GM12878 (cell line): Measurements from ENCODE around the gene PRKCE. TPM values are rescaled to one million over a fixed set of nuclear protein-coding genes. Genes with fewer than 3 reads are reported as not detected.

ENCODE experiments used
- ATAC-seq: fragments of 200-7000 bp; cut with Tn5 transposase; 3 replicates; pipeline ENCODE4 v1.9.1; 2020; ENCODE audit warnings: mild to moderate bottlenecking, moderate library complexity
- BruUV-seq: library from RNA; stranded (reverse); fragments of 400-500 nt; replicated peaks from 2 replicates; lab custom pipeline; 2021; lab: Mats Ljungman, UMichigan
- CTCF ChIA-PET: fragments of 300-600 bp; sonication (Branson Sonifier 250); formaldehyde crosslinking; extraction: SDS; loops from one replicate; lab custom pipeline; 2021; ENCODE audit warnings: inconsistent platforms; lab: Yijun Ruan, JAX
- POLR2A ChIA-PET: fragments of 350-600 bp; formaldehyde crosslinking; extraction: SDS; loops from one replicate; lab custom pipeline; 2021; ENCODE audit warnings: inconsistent platforms; lab: Charles Lee
- RAD21 ChIA-PET: fragments of 300-600 bp; sonication (Branson Sonifier 250); formaldehyde crosslinking; loops from one replicate; lab custom pipeline; 2023; ENCODE audit warnings: antibody characterized with exemption; ENCODE audit not compliant: unreplicated experiment; lab: Charles Lee
- SMC1A ChIA-PET: fragments of 300-600 bp; sonication (Branson Sonifier 250); formaldehyde crosslinking; loops from one replicate; lab custom pipeline; 2023; ENCODE audit not compliant: unreplicated experiment, uncharacterized antibody; lab: Charles Lee
- DNase-seq: peaks from one replicate; pipeline ENCODE4 v3.0.0-alpha.2; 2011; ENCODE audit warnings: low read depth, low spot score
- FAIRE-seq: peaks from 3 replicates; lab custom pipeline; 2011; peaks lifted over from hg19 to GRCh38; lab: Jason Lieb, UNC
- H2AFZ ChIP-seq: 2 replicates; pipeline ENCODE4 v1.6.0; 2011; ENCODE audit warnings: low read depth, low read length, control low read depth; ENCODE audit not compliant: control insufficient read depth
- H3K27ac ChIP-seq: 2 replicates; pipeline ENCODE4 v1.5.1; 2011; ENCODE audit warnings: control low read depth; ENCODE audit not compliant: control insufficient read depth, insufficient read depth
- H3K27me3 ChIP-seq, 2 experiments: replicated peaks in 1 of 2; 2 replicates each; pipeline versions ENCODE4 v1.6.0 to v1.6.1; 2011; ENCODE audit warnings: low read length in 1 of 2; ENCODE audit not compliant: control insufficient read depth in 2 of 2, insufficient read depth in 2 of 2
- H3K36me3 ChIP-seq, 2 experiments: 2 replicates each; pipeline ENCODE4 v1.5.1; 2011; ENCODE audit warnings: low read length in 1 of 2; ENCODE audit not compliant: control insufficient read depth in 2 of 2, insufficient read depth in 2 of 2
- H3K4me1 ChIP-seq: 2 replicates; pipeline ENCODE4 v1.6.1; 2011; ENCODE audit warnings: mild to moderate bottlenecking, low read length, moderate library complexity, mixed read lengths; ENCODE audit not compliant: control insufficient read depth, insufficient read depth
- H3K4me2 ChIP-seq: 2 replicates; pipeline ENCODE4 v1.6.0; 2011; ENCODE audit warnings: control low read depth; ENCODE audit not compliant: control insufficient read depth, insufficient read depth
- H3K4me3 ChIP-seq: fragments of 200-600 bp; sonication (generic); 2 replicates; pipeline ENCODE4 v1.5.1; 2016
- H3K79me2 ChIP-seq: 2 replicates; pipeline ENCODE4 v1.6.0; 2011; ENCODE audit warnings: low read length; ENCODE audit not compliant: control insufficient read depth, insufficient read depth
- H3K9ac ChIP-seq: 2 replicates; pipeline ENCODE4 v1.8.0; 2011; ENCODE audit warnings: low read length, control low read depth, mixed read lengths; ENCODE audit not compliant: control insufficient read depth, insufficient read depth
- H3K9me3 ChIP-seq: replicated peaks from 3 replicates; pipeline ENCODE4 v1.5.1; 2011; ENCODE audit warnings: mild to moderate bottlenecking, low read length; ENCODE audit not compliant: control insufficient read depth, insufficient read depth
- H4K20me1 ChIP-seq: 2 replicates; pipeline ENCODE4 v1.6.0; 2011; ENCODE audit not compliant: control insufficient read depth, insufficient read depth
- RELA ChIP-seq: fragments of 450-650 bp; IDR thresholded peaks from 2 replicates; pipeline ENCODE4 v1.8.0; 2014; ENCODE audit warnings: borderline replicate concordance; ENCODE audit not compliant: partially characterized antibody
- RFX5 ChIP-seq: IDR thresholded peaks from 2 replicates; pipeline ENCODE4 v1.6.1; 2011; ENCODE audit warnings: low read depth, low read length, improper control_type of control experiment
- WGBS: methylation state at CpG from one replicate; pipeline ENCODE4 v1.1.6; 2016; ENCODE audit warnings: low lambda C conversion rate; ENCODE audit not compliant: insufficient replicate concordance, insufficient coverage; ENCODE audit errors: missing lambda C conversion rate; 5-methylcytosine and 5-hydroxymethylcytosine counted together
- in situ Hi-C: fragments of 300-500 bp; cut with MboI; formaldehyde crosslinking; loops from 9 replicates; pipeline ENCODE4 v1.14.3; 2018; ENCODE audit warnings: mixed read lengths
- intact Hi-C: fragments of 100-400 bp; cut with micrococcal nuclease; formaldehyde crosslinking; loops from one replicate; pipeline ENCODE4 v1.14.2; 2022; ENCODE audit not compliant: unreplicated experiment
- polyA plus RNA-seq, 11 experiments: library from polyadenylated mRNA; depleted of rRNA in 4 of 11; unstranded in 6 of 11; stranded (reverse) in 5 of 11; fragments of >200 nt; fragmentation: Nextera tagmentation in 4 of 11; fragmentation: Illumina TruSeq in 1 of 11; extraction: Ambion mirVana in 4 of 11; extraction: Trizol in 1 of 11; gene quantifications; 1 replicate in 1 of 11; 2 replicates in 10 of 11; pipeline versions ENCODE4 v1.2.1 to v1.2.3, GENCODE V29; 2011 to 2016; ENCODE audit warnings: inconsistent platforms in 2 of 11, missing spikeins in 2 of 11, low read depth in 1 of 11
- total RNA-seq, 4 experiments: library from RNA; depleted of rRNA in 3 of 4; stranded (reverse); fragments of >200 nt in 3 of 4; fragmentation: Illumina TruSeq in 1 of 4; extraction: Trizol in 1 of 4; gene quantifications; 2 replicates each; pipeline versions ENCODE4 v1.2.1 to v1.2.3, GENCODE V29; 2013 to 2021
- TF ChIP-seq, protein P1 (sequence below): fragments of 450-650 bp; formaldehyde crosslinking; IDR thresholded peaks from 2 replicates; pipeline ENCODE4 v1.5.0; 2022; ENCODE audit warnings: mild to moderate bottlenecking, missing genetic modification characterization

The PRKCE gene
- total and polyA plus RNA-seq, 10 of the 15 experiments (the other 5 are each of a cell fraction or from before 2014, with no cell fraction given): 2.6 to 28.2 (median 11.3) TPM

DNA sequence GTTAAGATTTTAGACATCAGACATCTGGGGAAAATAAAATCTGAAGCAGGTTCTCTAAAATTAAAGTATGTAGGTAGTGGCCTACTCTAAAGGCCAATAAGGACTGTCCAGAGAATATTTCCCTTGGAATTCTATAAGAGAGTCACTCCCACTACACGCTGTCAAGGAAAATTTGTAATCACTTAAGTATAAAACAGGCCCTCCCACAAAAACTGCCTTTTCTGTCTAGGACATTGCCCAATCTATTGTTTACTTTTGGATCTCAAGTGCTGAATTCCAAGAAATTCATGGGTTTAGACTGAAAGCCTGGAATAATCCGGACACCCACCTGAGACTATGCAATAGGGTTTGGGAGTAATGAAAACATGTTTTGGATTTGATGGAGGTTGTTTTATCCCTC lies 38.7 kb upstream of the PRKCE start:
- Histone ChIP-seq H3K4me3 (no peak overlapping the region), H3K9ac (no peak overlapping the region), H3K79me2 (peaks cover 23% of the 10 kb centered on the region), H3K36me3 (no peaks in the 10 kb centered on the region), H4K20me1 (no peaks in the 10 kb centered on the region), H3K4me1 (peaks cover 6% of the 10 kb centered on the region; the same call in 1 of the 2 replicates), H3K9me3 (no peaks in the 10 kb centered on the region), H3K4me2 (no peak overlapping the region), H3K27ac (no peak overlapping the region), H2AFZ (no peak overlapping the region), H3K27me3 (no peaks in the 10 kb centered on the region)
- BruUV-seq: no TSS peak
- RAD21 ChIA-PET: interaction anchor here (0.9 to 1.6 kb wide), 2 partner anchors 141 to 152 kb away, joined by 3 to 4 read pairs; no protein-coding TSS in a partner anchor
- WGBS: 98% methylated on average over 2 of the region's 2 CpGs
- in situ Hi-C loops (no loop called here), intact Hi-C loops (no loop called here)
- CTCF ChIA-PET: no interaction called here
- TF ChIP-seq, protein P1, sequence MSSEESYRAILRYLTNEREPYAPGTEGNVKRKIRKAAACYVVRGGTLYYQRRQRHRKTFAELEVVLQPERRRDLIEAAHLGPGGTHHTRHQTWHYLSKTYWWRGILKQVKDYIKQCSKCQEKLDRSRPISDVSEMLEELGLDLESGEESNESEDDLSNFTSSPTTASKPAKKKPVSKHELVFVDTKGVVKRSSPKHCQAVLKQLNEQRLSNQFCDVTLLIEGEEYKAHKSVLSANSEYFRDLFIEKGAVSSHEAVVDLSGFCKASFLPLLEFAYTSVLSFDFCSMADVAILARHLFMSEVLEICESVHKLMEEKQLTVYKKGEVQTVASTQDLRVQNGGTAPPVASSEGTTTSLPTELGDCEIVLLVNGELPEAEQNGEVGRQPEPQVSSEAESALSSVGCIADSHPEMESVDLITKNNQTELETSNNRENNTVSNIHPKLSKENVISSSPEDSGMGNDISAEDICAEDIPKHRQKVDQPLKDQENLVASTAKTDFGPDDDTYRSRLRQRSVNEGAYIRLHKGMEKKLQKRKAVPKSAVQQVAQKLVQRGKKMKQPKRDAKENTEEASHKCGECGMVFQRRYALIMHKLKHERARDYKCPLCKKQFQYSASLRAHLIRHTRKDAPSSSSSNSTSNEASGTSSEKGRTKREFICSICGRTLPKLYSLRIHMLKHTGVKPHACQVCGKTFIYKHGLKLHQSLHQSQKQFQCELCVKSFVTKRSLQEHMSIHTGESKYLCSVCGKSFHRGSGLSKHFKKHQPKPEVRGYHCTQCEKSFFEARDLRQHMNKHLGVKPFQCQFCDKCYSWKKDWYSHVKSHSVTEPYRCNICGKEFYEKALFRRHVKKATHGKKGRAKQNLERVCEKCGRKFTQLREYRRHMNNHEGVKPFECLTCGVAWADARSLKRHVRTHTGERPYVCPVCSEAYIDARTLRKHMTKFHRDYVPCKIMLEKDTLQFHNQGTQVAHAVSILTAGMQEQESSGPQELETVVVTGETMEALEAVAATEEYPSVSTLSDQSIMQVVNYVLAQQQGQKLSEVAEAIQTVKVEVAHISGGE (CRISPR knock-in tag): no peak
- TF ChIP-seq RFX5 (no peak), RELA (no peak)
- DNase-seq (no peak), FAIRE-seq (no peak), ATAC-seq (no peak)
- POLR2A ChIA-PET: interaction anchor here (0.5 to 0.6 kb wide), 2 partner anchors 46 to 321 kb away, joined by 3 read pairs; no protein-coding TSS in a partner anchor
- SMC1A ChIA-PET: interaction anchor here (0.6 to 1.0 kb wide), 4 partner anchors 8 to 1261 kb away, joined by 3 to 4 read pairs (median 3); no protein-coding TSS in a partner anchor
